ENCODE results near the gene DDX20. TPM values are rescaled to one million over a fixed set of nuclear protein-coding genes. Genes with fewer than 3 reads are reported as not detected.

DDX20 gene
- polyA plus RNA-seq, 1 experiment: 12.3 TPM

GRCh38 chr1:111720977-111721786, 34.5 kb upstream of the DDX20 start:
- ChIA-PET POLR2A (interaction anchor here (1.3 kb wide), 1 partner anchor 15 kb away, joined by 5 read pairs; no protein-coding TSS in a partner anchor), CTCF (interaction anchor here (0.7 to 0.9 kb wide), 2 partner anchors 26 to 48 kb away, joined by 3 to 4 read pairs; no protein-coding TSS in a partner anchor)

GRCh38 chr1:111723091-111723806, 32.5 kb upstream of the DDX20 start:
- POLR2A ChIA-PET: no interaction called here
- TF ChIP-seq, protein P1, sequence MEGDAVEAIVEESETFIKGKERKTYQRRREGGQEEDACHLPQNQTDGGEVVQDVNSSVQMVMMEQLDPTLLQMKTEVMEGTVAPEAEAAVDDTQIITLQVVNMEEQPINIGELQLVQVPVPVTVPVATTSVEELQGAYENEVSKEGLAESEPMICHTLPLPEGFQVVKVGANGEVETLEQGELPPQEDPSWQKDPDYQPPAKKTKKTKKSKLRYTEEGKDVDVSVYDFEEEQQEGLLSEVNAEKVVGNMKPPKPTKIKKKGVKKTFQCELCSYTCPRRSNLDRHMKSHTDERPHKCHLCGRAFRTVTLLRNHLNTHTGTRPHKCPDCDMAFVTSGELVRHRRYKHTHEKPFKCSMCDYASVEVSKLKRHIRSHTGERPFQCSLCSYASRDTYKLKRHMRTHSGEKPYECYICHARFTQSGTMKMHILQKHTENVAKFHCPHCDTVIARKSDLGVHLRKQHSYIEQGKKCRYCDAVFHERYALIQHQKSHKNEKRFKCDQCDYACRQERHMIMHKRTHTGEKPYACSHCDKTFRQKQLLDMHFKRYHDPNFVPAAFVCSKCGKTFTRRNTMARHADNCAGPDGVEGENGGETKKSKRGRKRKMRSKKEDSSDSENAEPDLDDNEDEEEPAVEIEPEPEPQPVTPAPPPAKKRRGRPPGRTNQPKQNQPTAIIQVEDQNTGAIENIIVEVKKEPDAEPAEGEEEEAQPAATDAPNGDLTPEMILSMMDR (IDR thresholded peaks at IDR 0.05; ENCODE audit: low read depth, low read length): no peak
- H3K27me3 ChIP-seq (ENCODE audit: control insufficient read depth, insufficient read depth, low read length): no peaks in the 10 kb centered on the region
- no peaks in the 10 kb centered on the region for H3K9me3 ChIP-seq (ENCODE audit: control insufficient read depth, insufficient read depth, low read length)
- H3K27ac ChIP-seq (ENCODE audit: low read depth, low read length): no peak overlapping the region
- CTCF ChIA-PET: interaction anchor here (1.1 kb wide), 1 partner anchor 8 kb away, joined by 5 read pairs; no protein-coding TSS in a partner anchor
- no peak overlapping the region for H3K4me3 ChIP-seq (ENCODE audit: low read depth, low read length)
- DNase-seq (ENCODE audit: low read depth, low spot score): no peak

More at GRCh38 chr1:111720977-111721786, 34.5 kb upstream of the DDX20 start:
- TF ChIP-seq, protein P1 (IDR thresholded peaks at IDR 0.05; ENCODE audit: low read depth, low read length): no peak
- no peak for DNase-seq (ENCODE audit: low read depth, low spot score)
- Histone ChIP-seq H3K27me3 (ENCODE audit: control insufficient read depth, insufficient read depth, low read length) (no peaks in the 10 kb centered on the region), H3K27ac (ENCODE audit: low read depth, low read length) (peak overlapping the region; percentile 21), H3K4me3 (ENCODE audit: low read depth, low read length) (no peak overlapping the region), H3K9me3 (ENCODE audit: control insufficient read depth, insufficient read depth, low read length) (no peaks in the 10 kb centered on the region)

DNA sequence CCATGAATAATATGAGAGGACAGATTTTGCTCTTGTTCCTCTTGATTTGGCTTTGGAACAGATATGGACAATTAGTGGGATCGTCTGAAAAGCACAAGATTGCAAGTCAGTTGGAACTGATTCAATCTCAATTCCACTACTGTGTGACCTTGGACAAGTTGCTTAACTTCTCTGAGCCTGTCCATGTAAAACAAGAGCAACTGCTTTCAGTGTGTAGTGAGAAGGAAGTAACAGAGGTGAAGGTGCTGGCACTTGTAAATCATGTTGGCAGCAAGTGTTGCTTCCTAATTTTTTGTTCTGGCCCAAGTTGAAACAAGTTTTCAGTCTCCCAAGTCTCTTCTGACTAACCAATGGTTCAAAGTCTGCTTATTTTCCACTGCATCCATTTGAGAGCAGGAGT, 31.8 kb upstream of the DDX20 start:
- no peak for DNase-seq (ENCODE audit: low read depth, low spot score)

DNA sequence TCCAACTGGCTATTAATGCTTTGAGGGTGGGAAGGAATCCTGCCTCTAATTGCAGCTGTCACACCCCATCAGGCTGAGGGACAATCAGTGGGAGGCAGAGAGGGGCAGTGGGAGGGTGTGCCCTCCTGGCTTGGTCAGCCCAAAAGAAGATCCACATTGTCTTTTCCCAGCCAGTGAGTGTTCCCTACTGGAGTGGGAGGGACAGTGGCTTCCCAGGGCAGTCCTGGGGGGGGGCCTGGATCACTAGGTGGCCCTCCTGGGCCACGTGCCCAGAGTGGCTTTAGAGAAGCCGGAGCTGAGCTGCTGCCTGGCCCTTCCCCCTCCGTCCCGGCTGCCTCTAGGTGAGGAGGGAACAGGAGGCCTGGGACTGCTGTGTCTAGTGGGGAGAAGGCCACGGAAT, 30.5 kb upstream of the DDX20 start:
- Histone ChIP-seq H3K27ac (ENCODE audit: low read depth, low read length) (no peak overlapping the region), H3K27me3 (ENCODE audit: control insufficient read depth, insufficient read depth, low read length) (no peaks in the 10 kb centered on the region), H3K9me3 (ENCODE audit: control insufficient read depth, insufficient read depth, low read length) (no peaks in the 10 kb centered on the region), H3K4me3 (ENCODE audit: low read depth, low read length) (no peak overlapping the region)
- ChIA-PET CTCF (interaction anchor here (1.0 to 3.1 kb wide), 2 partner anchors 10 to 243 kb away, joined by 3 to 27 read pairs; no protein-coding TSS in a partner anchor), POLR2A (no interaction called here)
- TF ChIP-seq, protein P1 (IDR thresholded peaks at IDR 0.05; ENCODE audit: low read depth, low read length): no peak
- no peak for DNase-seq (ENCODE audit: low read depth, low spot score)

More for the DNA sequence above, 31.8 kb upstream of the DDX20 start:
- Histone ChIP-seq H3K27ac (ENCODE audit: low read depth, low read length) (no peak overlapping the region), H3K4me3 (ENCODE audit: low read depth, low read length) (no peak overlapping the region), H3K27me3 (ENCODE audit: control insufficient read depth, insufficient read depth, low read length) (no peaks in the 10 kb centered on the region), H3K9me3 (ENCODE audit: control insufficient read depth, insufficient read depth, low read length) (no peaks in the 10 kb centered on the region)
- ChIA-PET CTCF (interaction anchor here (1.1 kb wide), 1 partner anchor 9 kb away, joined by 5 read pairs; no protein-coding TSS in a partner anchor), POLR2A (no interaction called here)
- TF ChIP-seq, protein P1 (IDR thresholded peaks at IDR 0.05; ENCODE audit: low read depth, low read length): no peak
